ENCODE results near the gene SPCS2.

GRCh38 chr11:75023446-75024067 lies 74.5 kb downstream of the SPCS2 start:
- TF ChIP-seq EP300 (IDR thresholded peaks at IDR 0.05) (no peak), CTCF (IDR thresholded peaks at IDR 0.05) (no peak), POLR2AphosphoS5 (IDR thresholded peaks at IDR 0.05) (no peak), POLR2A (IDR thresholded peaks at IDR 0.05) (no peak)

Measured in upper lobe of left lung (tissue), 4 donors.